Stomach (tissue), 9 donors: Measurements from ENCODE around the gene SSTR3. TPM values are rescaled to one million over a fixed set of nuclear protein-coding genes. Genes with fewer than 3 reads are reported as not detected.
"Not testable (repeated sequence)": the region's sequence is repeated elsewhere in the genome, so short reads cannot be mapped to it uniquely, and the experiment has no call there.

Experiments
- DNase-seq, 2 donors: peaks; one replicate each; pipeline versions ENCODE4 v3.0.0 to v3.0.0-alpha.2; 2013 to 2019
- H3K27ac ChIP-seq, 5 donors: fragments of 200-600 bp in 4 of 5; sonication (generic) in 4 of 5; one replicate each; pipeline ENCODE4 v1.5.1; 2013 to 2019; ENCODE audit warnings: mild to moderate bottlenecking in 1 of 5, moderate library complexity in 1 of 5
- H3K27me3 ChIP-seq, 3 donors: fragments of 200-600 bp; sonication (generic); one replicate each; pipeline ENCODE4 v1.5.1; 2017 to 2019; ENCODE audit warnings: mixed run types in 1 of 3
- H3K36me3 ChIP-seq, 4 donors: fragments of 200-600 bp; sonication (generic); 1 replicate in 3 of 4; 2 replicates in 1 of 4; pipeline ENCODE4 v1.5.1; 2016 to 2019
- H3K4me1 ChIP-seq, 4 donors: fragments of 200-600 bp; sonication (generic); one replicate each; pipeline ENCODE4 v1.5.1; 2016 to 2019
- H3K4me3 ChIP-seq, 4 donors: fragments of 200-600 bp; sonication (generic) in 3 of 4; one replicate each; pipeline ENCODE4 v1.5.1; 2016 to 2019; ENCODE audit warnings: mild to moderate bottlenecking in 1 of 4
- H3K9me3 ChIP-seq, 4 donors: fragments of 200-600 bp; sonication (generic); one replicate each; pipeline ENCODE4 v1.5.1; 2016 to 2019
- EP300 ChIP-seq: sonication (generic); formaldehyde crosslinking; IDR thresholded peaks from one replicate; pipeline ENCODE4 v1.6.1; 2017; ENCODE audit warnings: antibody characterized with exemption
- POLR2A ChIP-seq, 4 donors: fragments of 450-650 bp; IDR thresholded peaks; one replicate each; pipeline ENCODE4 v1.6.1; 2016; ENCODE audit warnings: antibody characterized with exemption in 4 of 4, control low read depth in 2 of 4, mild to moderate bottlenecking in 1 of 4, moderate library complexity in 1 of 4
- POLR2AphosphoS5 ChIP-seq, 3 donors: sonication (generic); formaldehyde crosslinking; IDR thresholded peaks; one replicate each; pipeline ENCODE4 v1.6.1; 2016; ENCODE audit warnings: antibody characterized with exemption in 3 of 3
- WGBS, 5 donors: extraction: QIAGEN DNeasy Blood & Tissue Kit in 3 of 5; methylation state at CpG; one replicate each; pipeline versions ENCODE4 v1.1.5 to v1.1.7; 2013 to 2018; 5-methylcytosine and 5-hydroxymethylcytosine counted together
- intact Hi-C: fragments of 100-400 bp; cut with DNase I; formaldehyde crosslinking; loops from one replicate; pipeline ENCODE4 v1.15.1; 2023; ENCODE audit warnings: low total_unique reads
- polyA plus RNA-seq, 3 donors: library from polyadenylated mRNA; stranded (reverse); fragments of 200-250 nt; gene quantifications; one replicate each; pipeline ENCODE4 v1.2.3, GENCODE V29; 2013
- total RNA-seq, 5 donors: library from RNA; depleted of rRNA; stranded (reverse); fragments of >200 nt; gene quantifications; one replicate each; pipeline versions ENCODE4 v1.1.0 to v1.2.3, GENCODE V29; 2014 to 2016
- TF ChIP-seq, protein P1 (sequence below), 7 experiments: fragments of 450-650 bp in 4 of 7; fragments of 200-600 bp in 3 of 7; sonication (generic) in 3 of 7; IDR thresholded peaks; one replicate each; pipeline ENCODE4 v1.5.1; 2016 to 2019; ENCODE audit warnings: antibody characterized with exemption in 7 of 7, control low read depth in 2 of 7, mild to moderate bottlenecking in 1 of 7
- donor health status: healthy with polysubstance abuse.
- donor health status: Bipolar disorder and iron deficiency.
- donor health status: healthy.

Gene SSTR3
- total and polyA plus RNA-seq, 8 donors, result 0.05 to 0.37 (median 0.12) TPM; not detected in 5

DNA sequence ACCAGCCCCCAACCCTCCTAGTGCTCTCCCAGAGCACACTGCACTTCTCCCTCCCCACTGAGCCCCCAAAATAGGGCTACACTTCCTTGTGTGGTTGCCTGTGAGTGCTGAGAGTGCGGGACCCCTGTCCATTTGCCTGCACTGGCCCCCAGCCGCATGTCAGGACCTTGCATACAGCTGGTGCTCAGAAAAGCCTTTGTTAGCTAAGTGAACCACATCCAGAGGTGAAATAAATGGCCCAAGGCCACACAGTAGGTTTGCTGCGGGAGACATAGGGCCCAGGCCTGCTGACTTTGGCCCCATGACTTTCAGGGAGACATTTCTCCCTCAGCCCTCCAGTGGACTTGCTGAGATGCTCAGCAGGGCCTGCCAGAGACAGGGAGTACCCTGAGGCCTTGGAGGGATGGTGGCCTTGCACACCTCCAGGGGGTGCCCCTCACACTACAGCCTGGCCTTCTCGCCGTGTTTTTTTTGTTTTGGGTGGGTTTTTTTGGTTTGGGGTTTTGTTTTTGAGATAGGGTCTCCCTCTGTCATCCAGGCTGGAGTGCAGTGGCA lies 10.2 kb downstream of the SSTR3 start:
- Histone ChIP-seq H3K4me3 (no peak overlapping the region), H3K9me3 (no peaks in the 10 kb centered on the region), H3K27ac (no peak overlapping the region), H3K4me1 (peaks cover 19 to 28% (median 26%) of the 10 kb centered on the region in 4 donors), H3K27me3 (no peaks in the 10 kb centered on the region), H3K36me3 (no peaks in the 10 kb centered on the region)
- intact Hi-C loops, result loop anchor here (5.0 to 10.0 kb wide), 2 partner anchors 40 to 117 kb away; no protein-coding TSS in a partner anchor
- no peak for DNase-seq
- TF ChIP-seq POLR2A (IDR thresholded peaks at IDR 0.05), result no peak
- TF ChIP-seq EP300, result no peak
- TF ChIP-seq, protein P1, sequence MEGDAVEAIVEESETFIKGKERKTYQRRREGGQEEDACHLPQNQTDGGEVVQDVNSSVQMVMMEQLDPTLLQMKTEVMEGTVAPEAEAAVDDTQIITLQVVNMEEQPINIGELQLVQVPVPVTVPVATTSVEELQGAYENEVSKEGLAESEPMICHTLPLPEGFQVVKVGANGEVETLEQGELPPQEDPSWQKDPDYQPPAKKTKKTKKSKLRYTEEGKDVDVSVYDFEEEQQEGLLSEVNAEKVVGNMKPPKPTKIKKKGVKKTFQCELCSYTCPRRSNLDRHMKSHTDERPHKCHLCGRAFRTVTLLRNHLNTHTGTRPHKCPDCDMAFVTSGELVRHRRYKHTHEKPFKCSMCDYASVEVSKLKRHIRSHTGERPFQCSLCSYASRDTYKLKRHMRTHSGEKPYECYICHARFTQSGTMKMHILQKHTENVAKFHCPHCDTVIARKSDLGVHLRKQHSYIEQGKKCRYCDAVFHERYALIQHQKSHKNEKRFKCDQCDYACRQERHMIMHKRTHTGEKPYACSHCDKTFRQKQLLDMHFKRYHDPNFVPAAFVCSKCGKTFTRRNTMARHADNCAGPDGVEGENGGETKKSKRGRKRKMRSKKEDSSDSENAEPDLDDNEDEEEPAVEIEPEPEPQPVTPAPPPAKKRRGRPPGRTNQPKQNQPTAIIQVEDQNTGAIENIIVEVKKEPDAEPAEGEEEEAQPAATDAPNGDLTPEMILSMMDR (IDR thresholded peaks at IDR 0.05), result no peak
- no peak for TF ChIP-seq POLR2AphosphoS5 (IDR thresholded peaks at IDR 0.05)
- WGBS, 5 donors, result 70 to 92% (median 89%) methylated on average over 3 to 5 of the region's 5 CpGs

DNA sequence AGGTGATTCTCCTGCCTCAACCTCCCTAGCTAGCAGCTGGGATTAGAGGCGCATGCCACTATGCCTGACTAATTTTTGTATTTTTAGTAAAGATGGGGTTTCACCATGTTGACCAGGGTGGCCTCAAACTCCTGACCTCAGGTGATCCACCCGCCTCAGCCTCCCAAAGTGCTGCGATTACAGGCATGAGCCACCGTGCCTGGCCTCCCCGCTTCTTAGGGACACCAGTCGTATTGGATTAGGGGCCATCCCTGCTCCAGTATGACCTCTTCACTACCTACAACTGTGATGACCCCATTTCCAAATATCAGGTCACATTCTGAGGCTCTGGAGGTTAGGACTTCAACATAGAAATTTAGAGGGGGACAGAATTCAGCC lies 10.8 kb downstream of the SSTR3 start:
- intact Hi-C loops, result loop anchor here (5.0 to 10.0 kb wide), 2 partner anchors 39 to 117 kb away; no protein-coding TSS in a partner anchor
- WGBS, 5 donors, result 92 to 98% (median 96%) methylated on average over 6 of the region's 6 CpGs
- not testable (repeated sequence) for DNase-seq

DNA sequence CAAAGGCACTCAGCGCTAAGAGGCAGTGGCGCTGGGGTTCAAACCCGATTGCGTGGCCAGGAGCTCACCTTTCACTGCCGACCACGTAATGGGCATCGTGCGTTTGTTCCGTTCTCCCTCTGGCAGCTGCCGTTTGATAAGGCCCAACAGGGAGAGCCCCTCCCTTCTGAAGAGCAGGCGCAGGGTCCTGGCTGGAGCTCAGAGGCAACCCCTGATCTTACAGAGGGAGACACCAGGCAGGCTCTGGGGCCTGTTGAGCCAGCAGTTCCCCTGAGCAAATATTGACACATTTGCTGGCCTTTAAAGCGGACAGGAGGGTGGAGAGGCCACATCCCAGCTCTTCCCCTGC lies 12.5 kb downstream of the SSTR3 start:
- 4 to 24% (median 8%) methylated on average over 5 to 12 of the region's 12 CpGs for WGBS, 5 donors
- intact Hi-C loops, result loop anchor here (5.0 to 10.0 kb wide), 2 partner anchors 37 to 115 kb away; no protein-coding TSS in a partner anchor
- no peak for TF ChIP-seq POLR2A (IDR thresholded peaks at IDR 0.05)
- TF ChIP-seq, protein P1 (IDR thresholded peaks at IDR 0.05), result peak in 1 of 7 experiments; percentile 33
- TF ChIP-seq EP300, result no peak
- Histone ChIP-seq H3K27ac (peak overlapping the region; percentile 26 to 97 (median 97)), H3K4me3 (peak overlapping the region; percentile 57 to 76 (median 62)), H3K9me3 (no peaks in the 10 kb centered on the region), H3K4me1 (peaks cover 30 to 42% (median 40%) of the 10 kb centered on the region in 4 donors), H3K36me3 (no peaks in the 10 kb centered on the region), H3K27me3 (no peaks in the 10 kb centered on the region)
- DNase-seq, result no peak

More for the DNA sequence above, 10.8 kb downstream of the SSTR3 start:
- not testable (repeated sequence) for H3K4me3 ChIP-seq, H3K27ac ChIP-seq, H3K9me3 ChIP-seq, H3K27me3 ChIP-seq, H3K36me3 ChIP-seq
- peaks cover 25 to 34% (median 33%) of the 10 kb centered on the region in 4 donors for H3K4me1 ChIP-seq

DNA sequence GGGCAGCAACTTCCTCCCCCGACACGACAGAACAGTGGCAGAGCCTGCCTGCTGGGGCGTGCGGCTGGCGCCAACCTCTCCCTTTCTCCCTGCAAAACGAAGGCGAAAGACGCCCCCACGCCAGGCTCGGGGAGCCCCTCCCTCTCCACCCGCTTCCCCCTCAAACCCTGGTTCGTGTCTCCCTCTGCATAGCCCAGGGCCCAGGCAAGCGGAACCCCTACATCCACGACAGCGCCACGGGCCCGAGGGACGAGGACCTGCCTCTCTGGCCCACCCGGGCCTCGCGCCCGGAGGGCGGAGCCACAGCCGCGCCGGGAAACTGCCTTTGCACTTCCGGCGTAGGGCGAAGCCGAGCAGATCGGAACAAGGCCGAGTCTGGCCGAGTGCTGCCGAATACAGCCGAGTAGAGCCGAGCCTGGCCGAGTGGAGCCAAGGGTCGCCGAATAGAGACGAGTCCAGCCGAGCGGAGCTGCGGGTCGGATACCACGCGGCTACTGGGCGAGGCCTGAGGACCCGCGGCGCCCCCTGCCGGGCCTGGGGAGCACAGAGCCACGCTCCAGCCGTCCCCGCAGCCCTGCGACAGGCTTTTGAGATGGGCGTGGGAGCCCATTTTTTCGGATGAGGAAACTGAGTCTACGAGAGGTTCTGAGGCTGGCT lies 13.0 kb downstream of the SSTR3 start:
- intact Hi-C loops, result no loop called here

More for the DNA sequence above, 13.0 kb downstream of the SSTR3 start:
- 0% methylated on average over 33 to 58 of the region's 58 CpGs for WGBS, 5 donors
- peaks cover 30 to 42% (median 40%) of the 10 kb centered on the region in 4 donors for H3K4me1 ChIP-seq
- H3K27me3 ChIP-seq, result no peaks in the 10 kb centered on the region
- H3K27ac ChIP-seq, result peak overlapping the region; percentile 91 to 97 (median 97)
- H3K36me3 ChIP-seq, result no peaks in the 10 kb centered on the region
- no peak for TF ChIP-seq EP300
- TF ChIP-seq, protein P1 (IDR thresholded peaks at IDR 0.05), result peak in 5 of 7 experiments; percentile 84 to 94 (median 90)
- TF ChIP-seq POLR2A (IDR thresholded peaks at IDR 0.05), result peak in 2 of 4 donors; percentile 72 to 98
- TF ChIP-seq POLR2AphosphoS5 (IDR thresholded peaks at IDR 0.05), result peak; percentile 89 to 99 (median 98)
- H3K4me3 ChIP-seq, result peak overlapping the region; percentile 57 to 76 (median 62)
- H3K9me3 ChIP-seq, result no peaks in the 10 kb centered on the region
- peak; percentile 99 to 100 for DNase-seq
